ENCODE data around the gene CD164L2.
"Not testable (repeated sequence)": the region's sequence is repeated elsewhere in the genome, so short reads cannot be mapped to it uniquely, and the experiment has no call there.

Gene CD164L2

DNA sequence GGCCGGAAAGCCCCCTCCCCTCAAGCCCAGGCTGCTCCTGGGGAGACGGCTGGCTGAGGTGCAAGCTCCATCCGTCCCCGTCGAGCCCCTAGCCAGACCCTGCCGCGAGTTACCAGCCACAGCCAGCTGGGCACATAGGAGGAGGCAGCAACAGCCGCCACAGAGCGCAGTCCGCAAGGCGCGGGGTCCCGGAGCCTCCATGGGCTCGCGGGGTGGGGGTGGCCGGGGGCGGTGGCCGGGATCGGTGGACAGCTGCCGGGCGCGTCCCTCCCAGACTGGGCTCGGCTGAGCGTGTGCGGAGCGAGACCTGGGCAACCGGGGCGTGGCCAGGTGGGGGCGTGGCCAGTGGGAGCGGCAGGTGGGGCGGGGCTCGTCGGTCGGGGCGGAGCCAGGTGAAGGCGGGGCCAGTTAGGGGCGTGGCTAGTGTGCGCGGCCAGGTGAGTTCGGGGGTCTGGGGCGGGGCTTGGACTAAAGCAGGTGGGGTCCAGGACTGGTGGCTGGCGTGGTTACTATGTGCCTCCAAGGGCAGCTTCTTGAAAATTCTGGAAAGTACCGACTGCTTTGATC is at the start of gene CD164L2:
Gene CD164L2 (minus strand): TSS at position 295 of the 567 bp plus-strand sequence. CDS start 94 bp downstream, at position 201.
- DNase-seq, result peak; percentile 52

DNA sequence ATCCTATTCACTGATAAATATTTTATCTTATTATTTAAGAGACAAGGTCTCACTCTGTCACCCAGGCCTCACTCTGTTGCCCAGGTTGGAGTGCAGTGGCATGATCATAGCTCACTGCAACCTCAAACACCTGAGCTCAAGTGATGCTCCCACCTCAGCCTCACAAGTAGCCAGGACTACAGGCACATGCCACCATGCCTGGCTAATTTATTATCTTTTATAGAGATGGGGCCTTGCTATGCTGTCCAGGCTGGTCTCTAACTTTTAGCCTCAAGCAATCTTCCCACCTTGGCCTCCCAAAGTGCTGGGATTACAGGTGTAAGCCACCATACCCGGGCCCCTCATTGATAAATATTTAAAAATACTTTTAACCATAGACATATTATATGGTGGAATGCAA is 49.6 kb upstream of the CD164L2 start:
- not testable (repeated sequence) for DNase-seq

DNA sequence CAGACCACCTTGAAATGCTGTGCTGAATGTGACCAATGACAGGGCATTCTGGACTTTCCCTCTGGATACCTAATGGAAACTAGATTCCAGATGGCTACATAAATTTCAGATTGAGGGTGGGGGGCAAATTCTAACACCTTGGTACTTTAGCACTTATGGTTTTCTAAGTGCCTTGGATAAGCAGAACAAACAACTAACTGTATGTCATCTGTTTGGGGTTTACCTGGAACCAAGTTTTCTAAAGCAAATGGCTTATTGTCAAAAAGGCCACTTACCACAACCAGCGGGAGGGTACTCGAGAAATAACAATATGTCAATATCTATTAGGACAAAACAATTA is 48.4 kb upstream of the CD164L2 start:
- DNase-seq, result no peak

DNA sequence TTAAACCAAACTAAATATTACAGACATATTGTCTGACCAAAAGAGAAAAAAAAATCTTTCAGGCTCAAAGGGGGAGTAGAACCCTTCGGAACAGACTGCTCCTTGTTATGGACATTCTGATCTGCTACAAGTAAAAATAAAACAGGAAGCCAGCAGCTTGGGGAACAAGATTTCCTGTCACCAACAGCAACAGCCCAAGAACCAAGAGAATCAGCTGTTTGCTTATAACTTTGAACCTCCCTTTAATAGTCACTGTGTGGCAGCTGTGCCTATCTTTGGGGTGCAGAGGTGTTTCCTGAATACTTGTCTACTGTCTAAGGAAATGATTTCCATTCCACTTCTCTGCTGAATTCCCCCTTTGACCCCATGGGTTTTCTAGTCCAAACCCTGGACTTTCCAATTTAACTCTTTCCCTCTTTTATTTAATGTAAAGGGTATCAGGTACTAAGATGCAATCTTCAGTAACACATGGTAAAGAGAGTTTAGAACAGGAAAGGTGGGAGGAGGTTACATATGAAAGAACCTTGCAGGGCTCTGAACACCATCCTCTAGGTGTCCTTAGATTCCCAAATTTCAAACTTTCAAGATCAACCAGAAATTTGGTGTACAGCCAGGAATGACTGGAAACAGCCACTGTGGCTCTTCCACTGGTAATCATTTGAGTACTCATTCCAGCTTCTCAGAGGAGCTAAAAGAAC is 47.9 kb upstream of the CD164L2 start:
- DNase-seq, result no peak

DNA sequence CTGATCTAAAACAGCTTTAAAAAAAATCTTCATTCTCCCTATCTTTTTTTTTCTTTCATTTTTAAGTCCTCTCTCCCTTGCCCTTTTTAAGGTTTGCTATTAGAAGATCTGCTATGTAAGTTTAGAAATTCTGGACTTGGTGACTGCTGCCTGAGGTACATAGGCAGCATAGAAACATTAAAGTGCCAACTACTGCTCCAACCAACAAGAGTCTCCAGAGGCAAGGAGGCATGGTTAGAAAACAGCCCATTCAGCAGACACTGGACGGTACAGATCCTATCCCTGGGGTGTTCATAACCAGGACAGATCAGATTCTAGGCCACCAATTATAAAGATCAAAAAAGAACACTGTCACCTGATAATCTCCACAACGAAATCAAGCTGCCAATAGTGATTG is 45.9 kb upstream of the CD164L2 start:
- no peak for DNase-seq

DNA sequence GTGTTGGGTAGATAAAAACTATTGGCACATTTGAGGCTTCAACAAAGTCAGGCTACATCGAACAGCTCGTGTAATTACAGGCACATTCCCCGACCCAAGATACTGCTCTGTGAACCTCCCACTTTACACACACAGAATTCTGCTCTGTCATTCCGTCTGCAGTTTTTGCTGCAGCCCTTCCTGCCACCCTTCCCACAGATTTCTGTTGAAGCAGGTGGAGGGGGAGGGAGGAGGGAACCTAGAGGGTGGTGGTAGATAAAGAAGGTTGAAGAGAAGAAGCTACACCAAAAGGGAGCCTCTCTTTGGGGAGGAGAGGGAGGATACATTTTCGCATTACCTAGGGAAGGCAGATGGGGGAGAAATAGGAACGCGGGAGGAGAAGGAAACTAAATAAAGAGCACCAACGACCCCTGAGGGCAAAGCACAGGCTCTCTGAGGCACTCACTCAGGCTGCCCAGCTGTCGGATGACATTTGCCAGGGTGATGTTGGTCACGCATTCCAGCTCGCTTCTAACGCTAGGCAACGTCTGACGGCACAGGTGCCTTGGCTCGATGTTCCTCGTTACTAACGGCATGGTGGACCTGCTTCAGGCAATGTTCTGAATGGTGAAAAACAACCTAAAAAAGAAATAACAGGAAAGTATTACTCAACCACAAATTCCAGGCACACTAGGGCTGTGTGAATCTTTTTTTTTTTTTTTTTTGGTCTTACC is 45.3 kb upstream of the CD164L2 start:
- peak; percentile 36 for DNase-seq

DNA sequence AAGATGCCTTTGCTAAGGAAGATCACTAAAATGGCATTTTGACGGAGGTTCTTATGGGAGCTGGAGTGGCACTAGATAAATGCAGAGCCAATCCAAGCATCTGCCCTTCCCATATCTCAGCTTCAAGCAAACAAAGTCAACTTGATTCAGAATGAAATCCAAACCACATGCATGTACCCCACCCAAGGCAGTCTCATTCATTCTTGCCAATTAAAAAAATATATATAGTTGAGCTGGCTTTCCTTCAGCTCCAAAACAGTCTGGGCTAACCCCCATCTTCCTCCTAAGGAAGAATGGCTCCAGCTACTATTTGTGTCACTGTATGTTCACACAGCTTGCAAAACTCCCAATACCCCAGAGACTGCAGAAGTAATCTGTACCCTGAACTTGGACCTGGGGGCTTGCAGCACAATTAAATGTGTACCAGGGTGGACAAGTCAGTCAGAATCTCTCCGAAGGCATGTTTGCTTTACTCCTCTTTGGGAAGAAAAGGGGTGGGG is 44.7 kb upstream of the CD164L2 start:
- no peak for DNase-seq

DNA sequence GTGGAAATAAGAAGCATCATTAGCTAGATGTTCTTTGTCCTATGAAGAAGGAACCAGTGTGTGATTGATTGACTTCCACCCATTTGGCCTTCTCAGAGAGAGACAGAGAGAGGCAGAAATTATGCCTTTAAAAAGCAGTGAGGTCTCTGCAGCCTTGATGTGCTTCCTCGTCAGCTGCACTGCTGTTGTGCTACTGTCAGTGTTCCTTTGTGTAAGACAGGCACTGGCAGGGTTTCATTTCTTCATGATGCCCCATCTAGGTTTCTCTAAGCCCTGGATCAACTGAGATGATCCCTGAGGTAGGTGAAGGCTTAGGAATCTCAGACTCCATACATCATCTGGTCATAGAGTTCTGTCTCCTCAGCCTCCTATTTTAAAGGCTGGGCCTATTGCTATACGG is 44.2 kb upstream of the CD164L2 start:
- no peak for DNase-seq

DNA sequence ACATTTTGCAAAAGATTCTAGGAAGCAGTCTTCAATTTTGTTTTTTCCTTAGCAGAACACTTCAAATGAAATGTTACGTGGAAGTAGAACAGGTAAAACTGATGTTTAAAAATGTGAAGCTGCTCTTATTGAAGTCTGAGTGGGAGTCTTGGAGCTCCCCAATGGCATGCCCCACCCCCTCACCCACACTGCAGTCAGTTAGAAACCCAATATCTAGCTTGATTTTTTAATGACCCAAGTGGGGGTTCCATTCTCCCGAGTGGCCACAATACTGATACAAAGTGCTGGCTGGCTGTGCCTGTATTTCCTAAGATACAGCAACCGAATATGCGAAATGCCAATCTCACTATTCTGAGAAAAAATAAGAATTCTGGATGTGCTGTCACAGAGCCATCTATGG is 40.6 kb upstream of the CD164L2 start:
- no peak for DNase-seq

DNA sequence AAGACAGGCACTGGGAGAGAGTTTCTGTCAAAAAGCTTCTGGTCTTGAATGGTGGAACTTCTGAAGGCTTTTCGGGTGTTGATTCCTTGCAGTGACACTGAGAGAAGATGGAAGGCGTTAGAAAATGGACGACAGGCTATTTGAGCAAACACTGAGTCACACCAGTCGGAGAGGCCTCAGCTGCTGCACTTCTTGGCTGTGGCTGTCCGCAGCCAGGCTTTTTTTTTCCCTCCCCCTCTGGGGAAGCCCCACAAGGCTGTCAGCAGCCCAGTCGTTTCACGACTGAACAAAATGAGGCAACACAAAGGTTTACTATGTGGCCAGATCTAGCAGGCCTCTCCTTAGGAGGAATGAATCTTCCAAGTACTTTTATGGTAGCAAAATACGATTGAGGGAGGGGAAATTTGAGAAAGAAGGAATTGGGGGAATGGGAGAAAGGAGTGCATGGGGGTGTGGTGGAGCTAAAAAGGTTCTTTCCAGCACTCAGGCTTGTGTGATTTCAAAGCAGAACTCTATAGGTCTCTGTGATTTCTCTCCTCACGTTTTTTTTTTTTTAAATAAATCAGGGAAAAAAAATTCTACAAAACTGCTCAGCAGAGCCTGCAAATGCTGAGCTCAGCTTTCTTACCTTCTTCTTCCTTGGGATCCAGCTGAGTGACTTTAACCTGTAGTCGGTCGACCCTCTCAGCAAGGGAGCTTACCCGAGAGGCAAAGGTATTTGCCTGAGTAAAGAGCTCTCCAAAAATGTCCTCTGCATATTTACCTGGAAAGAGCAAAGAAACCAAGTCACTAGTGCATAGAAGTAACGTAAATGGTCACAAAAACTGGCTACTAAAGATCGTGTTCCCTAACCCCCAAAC is 35.4 kb upstream of the CD164L2 start:
- peak; percentile 45 for DNase-seq

DNA sequence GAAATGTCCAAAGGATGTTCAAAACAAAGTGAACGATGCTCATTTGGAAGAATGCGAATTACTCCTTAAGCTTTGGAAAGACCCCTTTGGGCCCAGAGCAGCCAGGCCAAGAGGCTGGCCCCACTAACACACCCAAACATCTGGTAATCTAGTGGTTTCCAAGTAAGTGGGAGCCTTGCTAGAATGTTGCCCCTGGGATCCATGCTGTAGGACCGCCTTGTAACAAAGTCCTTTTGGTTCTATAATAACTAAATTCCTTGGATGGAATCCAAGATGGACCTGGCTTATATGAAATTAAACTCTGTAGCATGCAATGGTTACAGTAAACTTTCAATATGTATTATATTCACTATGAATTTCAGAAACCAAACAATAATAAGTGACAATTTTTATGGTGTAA is 34.6 kb upstream of the CD164L2 start:
- DNase-seq, result no peak

DNA sequence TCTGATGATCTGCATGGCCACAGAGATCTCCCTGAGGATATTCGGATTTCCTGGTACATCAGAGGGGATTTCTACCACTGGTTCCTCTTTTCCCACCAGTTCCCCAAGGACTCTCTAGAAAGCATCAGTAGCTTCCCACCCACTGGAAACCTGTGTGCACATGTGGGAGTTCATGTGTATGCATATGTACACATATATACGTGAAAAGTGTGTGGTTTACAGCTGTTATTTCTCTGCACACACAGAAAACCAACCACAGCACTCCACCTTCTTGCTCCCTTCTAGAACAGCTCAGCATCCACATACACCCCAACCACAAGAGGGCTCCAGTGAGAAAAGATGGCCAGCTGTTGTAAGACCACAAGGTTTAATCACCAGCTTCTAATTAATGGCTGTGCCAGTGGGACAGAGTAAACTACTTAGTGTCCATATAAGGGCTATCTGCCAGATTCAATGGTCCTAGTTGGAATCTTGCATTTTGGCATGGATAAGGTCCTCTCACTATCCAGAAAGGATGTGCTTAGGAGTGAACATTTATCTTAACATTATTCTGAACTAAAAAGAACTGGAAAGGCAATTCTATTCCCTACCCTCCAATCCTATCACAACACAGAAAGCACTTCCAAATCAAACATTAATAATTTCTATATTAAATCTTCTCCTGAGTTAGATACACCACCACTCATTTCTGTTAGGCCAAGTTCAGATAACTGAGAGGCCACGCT is 33.4 kb upstream of the CD164L2 start:
- peak; percentile 38 for DNase-seq

DNA sequence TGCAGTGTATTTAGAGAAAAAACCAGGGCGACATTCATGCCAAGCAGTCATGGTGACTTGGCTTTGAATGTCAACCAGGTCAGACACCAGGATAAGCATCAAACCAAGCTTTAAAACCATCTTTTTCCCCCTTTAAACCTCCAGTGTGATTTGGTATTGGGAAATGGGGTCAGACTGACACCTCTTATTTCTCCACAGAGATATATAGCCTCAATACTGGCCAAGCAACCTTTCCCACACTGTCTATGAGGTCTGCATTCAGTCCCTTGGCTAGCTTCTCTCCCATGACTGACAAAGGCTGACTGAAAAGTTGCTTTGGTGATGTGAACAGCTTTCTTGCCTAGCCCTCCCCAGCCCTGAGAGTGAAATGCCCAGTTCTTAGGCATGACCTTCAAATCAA is 31.0 kb upstream of the CD164L2 start:
- no peak for DNase-seq

DNA sequence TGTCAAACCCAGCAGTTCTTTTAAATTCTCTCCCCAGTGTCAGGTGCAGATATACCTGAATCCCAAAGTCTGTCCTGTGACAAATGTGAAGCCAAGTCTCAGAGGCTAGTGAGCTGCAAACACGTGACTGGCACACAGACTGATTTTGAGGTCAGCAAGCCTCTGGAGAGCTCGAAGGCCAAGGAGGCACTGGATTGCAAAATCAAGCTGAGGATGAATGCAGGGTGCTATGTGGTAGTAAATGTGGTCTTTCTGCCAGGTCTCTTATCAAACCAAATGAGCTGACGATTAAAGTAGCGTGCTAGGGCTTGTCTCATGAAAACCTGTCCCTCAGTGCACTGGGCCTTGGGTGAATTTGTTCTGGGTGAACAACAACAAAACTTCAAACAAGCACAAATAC is 29.9 kb upstream of the CD164L2 start:
- no peak for DNase-seq

DNA sequence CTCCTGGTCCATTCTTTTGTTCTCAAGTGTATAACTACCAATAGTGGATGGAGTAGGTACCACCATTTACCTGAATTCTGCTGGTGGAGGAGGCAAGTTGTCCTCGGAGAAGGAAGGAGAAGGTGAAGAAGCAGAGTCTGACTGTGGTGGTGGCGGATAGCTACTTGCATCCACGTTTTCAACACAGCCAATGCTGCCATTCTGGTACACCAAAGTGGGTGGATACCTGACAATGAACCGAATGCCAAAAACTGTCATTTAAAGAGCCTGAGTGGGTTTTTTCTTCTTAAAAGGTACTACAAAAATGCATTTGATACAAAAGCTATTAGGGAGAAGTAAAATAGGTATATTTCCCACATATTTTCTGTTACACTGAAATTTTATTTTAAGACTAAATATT is 29.4 kb upstream of the CD164L2 start:
- DNase-seq, result no peak

DNA sequence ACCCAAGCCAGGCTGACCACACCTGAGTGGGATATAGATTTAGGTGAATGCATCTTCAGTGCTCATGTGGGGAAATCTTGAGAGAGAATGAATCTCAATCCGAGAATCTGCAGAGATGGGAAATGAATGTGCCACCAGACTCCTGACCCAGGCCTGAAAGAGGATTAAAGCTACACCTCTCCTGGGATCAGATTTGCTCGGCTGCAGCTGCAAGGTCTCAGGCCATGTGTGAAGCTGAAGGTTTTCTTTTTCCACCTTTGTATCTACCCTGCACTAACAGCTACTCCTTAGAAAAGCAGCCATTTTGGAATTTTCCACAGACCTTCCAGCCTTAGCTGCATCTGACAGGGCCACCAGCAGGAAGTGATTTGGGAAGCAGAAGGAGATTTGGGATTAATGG is 27.6 kb upstream of the CD164L2 start:
- DNase-seq, result no peak

DNA sequence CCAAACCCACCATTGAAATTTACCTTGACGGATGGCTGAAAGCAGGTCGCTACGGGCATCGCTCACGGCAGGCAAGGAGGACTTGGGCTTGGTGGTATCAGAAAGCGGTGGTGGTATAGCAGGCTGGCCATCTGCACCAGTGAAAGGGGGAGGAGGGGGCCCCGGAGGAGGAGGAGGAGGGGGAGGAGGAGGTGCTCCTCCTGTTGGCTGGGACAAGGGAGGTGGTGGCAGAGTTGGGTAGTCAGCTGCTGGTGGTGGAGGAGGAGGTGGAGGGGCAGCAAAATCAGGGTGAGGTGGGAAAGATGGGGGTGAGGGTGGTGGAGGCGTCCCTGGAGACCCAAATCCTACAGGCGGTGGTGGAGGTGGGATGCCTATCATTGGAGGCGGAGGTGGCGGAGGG is 26.5 kb upstream of the CD164L2 start:
- DNase-seq, result no peak

DNA sequence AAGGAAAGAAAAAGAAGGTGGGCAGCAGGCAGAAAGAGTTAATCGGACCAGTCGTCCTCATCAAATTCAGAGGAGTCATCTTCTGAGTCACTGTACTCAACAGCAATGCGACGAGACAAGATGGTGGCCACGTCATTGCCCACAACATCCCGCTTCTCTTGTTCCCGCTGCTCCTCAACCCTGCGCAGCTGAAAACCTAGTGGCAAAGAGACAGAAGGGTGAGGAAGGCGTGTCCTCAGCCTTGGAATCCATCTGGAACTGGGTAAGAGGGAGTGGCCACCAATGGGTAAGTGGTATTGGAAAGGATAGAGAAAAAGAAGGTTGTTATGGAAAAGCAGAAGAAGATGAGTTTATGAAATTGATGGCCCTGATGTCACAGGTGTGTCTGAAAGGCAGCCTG is 25.0 kb upstream of the CD164L2 start:
- no peak for DNase-seq

DNA sequence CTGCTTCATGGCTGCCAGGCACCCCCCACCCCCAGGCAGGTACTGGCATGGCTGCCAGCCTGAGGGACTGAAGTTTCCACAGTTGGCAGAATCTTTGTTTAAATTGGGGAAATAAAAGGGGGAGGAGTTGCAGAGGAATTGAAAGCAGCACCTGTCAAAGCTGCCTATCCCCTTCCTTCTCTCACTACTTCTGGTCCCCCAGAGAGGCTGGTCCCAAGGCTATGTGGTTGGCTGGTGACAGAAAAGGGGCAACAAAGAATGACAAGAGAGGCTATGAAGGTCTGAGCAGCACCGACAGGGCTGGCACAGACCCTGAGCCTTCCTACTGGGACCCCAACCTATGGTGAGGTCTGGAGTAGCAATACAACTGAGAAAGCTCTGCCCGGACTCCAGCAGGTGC is 23.7 kb upstream of the CD164L2 start:
- not testable (repeated sequence) for DNase-seq

DNA sequence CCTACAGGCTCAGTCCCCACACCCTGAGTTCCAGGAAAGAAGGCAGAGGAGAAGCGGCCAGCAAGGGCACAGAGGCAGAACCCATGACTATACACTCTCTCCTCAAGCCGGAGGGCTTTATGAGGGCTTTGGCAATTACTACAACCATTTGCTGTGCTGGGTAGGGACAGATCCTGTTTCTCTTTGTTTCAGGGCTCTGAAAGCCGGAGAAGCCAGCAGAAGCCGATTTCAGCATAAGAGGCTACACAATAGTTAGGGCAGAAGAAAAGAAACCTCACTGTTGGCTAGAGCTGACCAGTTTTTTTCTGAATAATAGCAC is 23.2 kb upstream of the CD164L2 start:
- no peak for DNase-seq

DNA sequence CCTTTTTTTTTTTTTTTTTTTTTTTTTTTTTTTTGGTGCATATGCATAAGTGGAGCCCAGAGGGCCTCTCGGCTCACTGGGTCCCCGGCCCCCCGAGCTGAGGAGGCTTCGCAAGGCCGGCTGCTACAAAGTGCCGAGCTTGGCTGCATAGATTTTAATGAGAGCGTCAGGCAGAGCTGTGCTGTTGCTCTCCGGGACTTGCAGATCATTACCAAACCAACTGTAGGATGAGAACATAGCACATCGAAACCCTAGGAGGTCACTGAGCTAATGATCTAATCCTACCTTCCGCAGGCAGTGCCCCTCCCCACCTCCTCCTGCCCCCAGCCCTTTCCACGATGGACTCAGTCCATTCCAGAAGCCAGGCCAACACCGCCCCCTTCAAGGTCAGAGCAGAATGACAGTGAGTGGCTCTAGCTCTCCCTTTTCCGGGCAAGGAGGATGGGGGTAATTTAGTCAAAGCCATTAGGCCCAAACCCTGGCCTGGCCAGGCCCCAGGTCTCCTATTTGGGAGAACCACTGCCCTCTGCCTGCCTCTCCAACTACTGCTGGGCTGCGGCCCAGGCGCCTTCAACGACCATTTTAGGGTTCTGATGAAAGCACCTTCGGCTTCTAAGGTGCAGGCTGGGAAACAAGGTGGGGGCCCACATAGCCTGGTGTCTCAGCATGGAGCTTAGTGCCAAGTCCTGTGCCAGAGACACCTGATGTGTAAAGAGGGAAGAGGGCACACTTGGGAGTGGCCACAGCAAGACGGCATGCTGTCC is 22.6 kb upstream of the CD164L2 start:
- not testable (repeated sequence) for DNase-seq

DNA sequence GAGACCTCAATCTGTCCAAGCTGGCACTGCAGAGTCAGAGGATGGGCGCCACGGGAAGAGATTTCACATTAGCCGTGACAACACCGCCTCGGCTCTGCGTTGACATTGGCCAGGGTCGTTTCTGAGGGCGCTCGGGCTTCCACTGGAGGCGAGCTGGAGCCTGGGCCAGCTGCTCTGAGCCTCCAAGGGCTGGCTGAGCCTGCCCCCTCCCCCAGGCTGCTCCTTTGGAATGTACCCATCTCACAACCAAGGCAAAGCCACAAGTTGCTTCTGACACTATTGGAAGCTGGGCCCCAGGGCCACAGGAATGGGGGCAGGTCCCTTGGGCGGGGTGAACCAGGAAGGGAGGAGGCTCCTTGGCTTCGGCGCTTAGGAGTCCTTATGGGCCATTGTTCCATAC is 21.9 kb upstream of the CD164L2 start:
- no peak for DNase-seq
